Measurements from ENCODE around the gene LORICRIN.

DNA sequence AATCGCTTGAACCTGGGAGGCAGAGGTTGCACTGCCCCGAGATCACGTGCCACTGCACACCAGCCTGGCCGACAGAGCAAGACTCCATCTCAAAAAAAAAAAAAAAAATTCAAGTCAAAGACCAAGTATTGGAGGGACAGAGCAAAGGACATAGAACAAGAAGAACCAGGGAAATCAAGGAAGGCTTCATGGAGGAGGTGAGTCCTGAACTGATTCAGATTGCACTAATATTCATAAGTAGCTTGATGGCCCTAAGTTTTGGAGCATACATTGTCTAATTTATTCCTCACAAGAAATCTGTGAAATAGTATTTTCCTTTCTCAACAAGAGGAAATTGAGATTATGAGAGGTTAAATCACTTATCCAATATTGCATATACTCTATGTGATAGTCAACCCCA lies 46.0 kb upstream of the LORICRIN start:
- TF ChIP-seq, protein P1, sequence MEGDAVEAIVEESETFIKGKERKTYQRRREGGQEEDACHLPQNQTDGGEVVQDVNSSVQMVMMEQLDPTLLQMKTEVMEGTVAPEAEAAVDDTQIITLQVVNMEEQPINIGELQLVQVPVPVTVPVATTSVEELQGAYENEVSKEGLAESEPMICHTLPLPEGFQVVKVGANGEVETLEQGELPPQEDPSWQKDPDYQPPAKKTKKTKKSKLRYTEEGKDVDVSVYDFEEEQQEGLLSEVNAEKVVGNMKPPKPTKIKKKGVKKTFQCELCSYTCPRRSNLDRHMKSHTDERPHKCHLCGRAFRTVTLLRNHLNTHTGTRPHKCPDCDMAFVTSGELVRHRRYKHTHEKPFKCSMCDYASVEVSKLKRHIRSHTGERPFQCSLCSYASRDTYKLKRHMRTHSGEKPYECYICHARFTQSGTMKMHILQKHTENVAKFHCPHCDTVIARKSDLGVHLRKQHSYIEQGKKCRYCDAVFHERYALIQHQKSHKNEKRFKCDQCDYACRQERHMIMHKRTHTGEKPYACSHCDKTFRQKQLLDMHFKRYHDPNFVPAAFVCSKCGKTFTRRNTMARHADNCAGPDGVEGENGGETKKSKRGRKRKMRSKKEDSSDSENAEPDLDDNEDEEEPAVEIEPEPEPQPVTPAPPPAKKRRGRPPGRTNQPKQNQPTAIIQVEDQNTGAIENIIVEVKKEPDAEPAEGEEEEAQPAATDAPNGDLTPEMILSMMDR (IDR thresholded peaks at IDR 0.05) = no peak
- no peak for TF ChIP-seq POLR2A (IDR thresholded peaks at IDR 0.05)

Data from Peyer's patch (tissue), 4 donors.